SK-N-SH treated with all-trans-retinoic acid at 6 μM for 48 hours (cell line): ENCODE results near the gene C1orf115.

ENCODE experiments used
- ATAC-seq: fragments of 200-7000 bp; cut with Tn5 transposase; 3 replicates; pipeline ENCODE4 v1.9.1; 2020; ENCODE audit warnings: mild to moderate bottlenecking, moderate library complexity
- ARNTL ChIP-seq: fragments of 450-650 bp; formaldehyde crosslinking; IDR thresholded peaks from 2 replicates; pipeline ENCODE4 v1.5.0; 2020; ENCODE audit warnings: low read depth, mild to moderate bottlenecking, moderate library complexity, borderline replicate concordance
- BACH2 ChIP-seq: fragments of 250-450 bp; sonication (Bioruptor Pico); IDR thresholded peaks from 2 replicates; pipeline ENCODE4 v1.9.0; 2021; ENCODE audit warnings: mild to moderate bottlenecking, borderline replicate concordance
- CSDC2 ChIP-seq: fragments of 250-450 bp; sonication (Bioruptor Pico); IDR thresholded peaks from 2 replicates; pipeline ENCODE4 v1.5.0; 2020; ENCODE audit warnings: mild to moderate bottlenecking, moderate library complexity
- CSRNP3 ChIP-seq: fragments of 250-450 bp; sonication (Bioruptor Pico); IDR thresholded peaks from 2 replicates; pipeline ENCODE4 v1.5.1; 2021; ENCODE audit warnings: mild to moderate bottlenecking, moderate library complexity
- ESRRG ChIP-seq: fragments of 250-450 bp; sonication (Bioruptor Pico); IDR thresholded peaks from 2 replicates; pipeline ENCODE4 v1.6.1; 2021; ENCODE audit warnings: mild to moderate bottlenecking
- GLIS3 ChIP-seq: fragments of 250-450 bp; sonication (Bioruptor Pico); IDR thresholded peaks from 2 replicates; pipeline ENCODE4 v1.5.0; 2020; ENCODE audit warnings: mild to moderate bottlenecking, moderate library complexity
- ISL1 ChIP-seq: fragments of 250-450 bp; sonication (Bioruptor Pico); IDR thresholded peaks from 2 replicates; pipeline ENCODE4 v2.1.2; 2022; ENCODE audit warnings: mild to moderate bottlenecking, moderate library complexity
- OSR1 ChIP-seq: fragments of 250-450 bp; sonication (Bioruptor Pico); IDR thresholded peaks from 2 replicates; pipeline ENCODE4 v1.8.0; 2022; ENCODE audit warnings: moderate library complexity, mild to moderate bottlenecking, inconsistent platforms
- PATZ1 ChIP-seq: fragments of 250-450 bp; sonication (Bioruptor Pico); IDR thresholded peaks from 2 replicates; pipeline ENCODE4 v1.8.0; 2020; ENCODE audit warnings: mild to moderate bottlenecking, moderate library complexity, borderline replicate concordance
- PPARA ChIP-seq: fragments of 250-450 bp; sonication (Bioruptor Pico); IDR thresholded peaks from 2 replicates; pipeline ENCODE4 v1.5.0; 2020; ENCODE audit warnings: mild to moderate bottlenecking, borderline replicate concordance
- RARB ChIP-seq: fragments of 250-450 bp; sonication (Bioruptor Pico); IDR thresholded peaks from 2 replicates; pipeline ENCODE4 v1.8.0; 2021; ENCODE audit warnings: mild to moderate bottlenecking, moderate library complexity
- SNAI2 ChIP-seq: fragments of 250-450 bp; sonication (Bioruptor Pico); IDR thresholded peaks from 2 replicates; pipeline ENCODE4 v1.5.0; 2020; ENCODE audit warnings: mild to moderate bottlenecking, moderate library complexity
- TCF4 ChIP-seq: fragments of 250-450 bp; sonication (Bioruptor Pico); IDR thresholded peaks from 2 replicates; pipeline ENCODE4 v1.8.0; 2021; ENCODE audit warnings: mild to moderate bottlenecking, moderate library complexity, borderline replicate concordance
- TOX ChIP-seq: fragments of 250-450 bp; sonication (Bioruptor Pico); IDR thresholded peaks from 2 replicates; pipeline ENCODE4 v1.8.0; 2021; ENCODE audit warnings: mild to moderate bottlenecking, moderate library complexity, borderline replicate concordance
- TSHZ2 ChIP-seq: fragments of 250-450 bp; sonication (Bioruptor Pico); IDR thresholded peaks from 2 replicates; pipeline ENCODE4 v1.5.0; 2020; ENCODE audit warnings: mild to moderate bottlenecking, moderate library complexity
- ZC3H10 ChIP-seq: fragments of 250-450 bp; sonication (Bioruptor Pico); IDR thresholded peaks from 2 replicates; pipeline ENCODE4 v1.5.1; 2021; ENCODE audit warnings: mild to moderate bottlenecking, moderate library complexity
- ZFP3 ChIP-seq: fragments of 250-450 bp; sonication (Bioruptor Pico); IDR thresholded peaks from 2 replicates; pipeline ENCODE4 v1.5.0; 2020; ENCODE audit warnings: mild to moderate bottlenecking, moderate library complexity
- ZFP30 ChIP-seq: fragments of 450-650 bp; formaldehyde crosslinking; IDR thresholded peaks from 2 replicates; pipeline ENCODE4 v1.5.0; 2022; ENCODE audit warnings: mild to moderate bottlenecking, moderate library complexity
- ZNF565 ChIP-seq: fragments of 450-650 bp; formaldehyde crosslinking; conservative IDR thresholded peaks from 2 replicates; pipeline ENCODE4 v1.5.0; 2020; ENCODE audit warnings: low read depth, mild to moderate bottlenecking, moderate library complexity
- ZNF70 ChIP-seq: fragments of 450-650 bp; formaldehyde crosslinking; IDR thresholded peaks from 2 replicates; pipeline ENCODE4 v1.5.0; 2020; ENCODE audit warnings: mild to moderate bottlenecking, moderate library complexity
- ZNF8 ChIP-seq: fragments of 450-650 bp; formaldehyde crosslinking; IDR thresholded peaks from 2 replicates; pipeline ENCODE4 v1.5.0; 2020; ENCODE audit warnings: mild to moderate bottlenecking, moderate library complexity

Gene C1orf115

GRCh38 chr1:220705782-220706181 is 15.6 kb downstream of the C1orf115 start (continued):
- no peak for TF ChIP-seq CSRNP3 (CRISPR knock-in tag)

- no peak for ATAC-seq
- no peak for TF ChIP-seq PATZ1 (CRISPR knock-in tag)
- no peak for TF ChIP-seq CSDC2 (CRISPR knock-in tag)
- TF ChIP-seq ISL1: no peak
- no peak for TF ChIP-seq TOX (CRISPR knock-in tag)
- TF ChIP-seq TCF4: no peak
- TF ChIP-seq ESRRG (CRISPR knock-in tag): no peak
- TF ChIP-seq SNAI2 (CRISPR knock-in tag): no peak
- no peak for TF ChIP-seq ZNF8 (CRISPR knock-in tag)
- TF ChIP-seq BACH2 (CRISPR knock-in tag): no peak
- TF ChIP-seq ZFP3 (CRISPR knock-in tag): no peak
- TF ChIP-seq ARNTL (CRISPR knock-in tag): no peak
- TF ChIP-seq CSRNP3 (CRISPR knock-in tag): no peak
- no peak for TF ChIP-seq RARB (CRISPR knock-in tag)
- no peak for TF ChIP-seq TSHZ2 (CRISPR knock-in tag)
- no peak for TF ChIP-seq GLIS3 (CRISPR knock-in tag)
- TF ChIP-seq ZNF70: no peak
- TF ChIP-seq, all 23 proteins: peak for 0
Observed at GRCh38 chr1:220706480-220706879, 16.3 kb downstream of the C1orf115 start.

- ATAC-seq: no peak
- TF ChIP-seq TSHZ2 (CRISPR knock-in tag) (no peak), ZNF8 (CRISPR knock-in tag) (no peak), OSR1 (CRISPR knock-in tag) (no peak), ZFP30 (CRISPR knock-in tag) (no peak), GLIS3 (CRISPR knock-in tag) (no peak), ZNF565 (CRISPR knock-in tag) (no peak)
Observed at GRCh38 chr1:220707160-220707559, 17.0 kb downstream of the C1orf115 start.

- no peak for ATAC-seq
- TF ChIP-seq RARB (CRISPR knock-in tag) (no peak), ISL1 (no peak), PPARA (no peak), ARNTL (CRISPR knock-in tag) (no peak), ZC3H10 (no peak), ZNF565 (CRISPR knock-in tag) (no peak), PATZ1 (CRISPR knock-in tag) (no peak)
Observed at GRCh38 chr1:220708244-220708643, 18.1 kb downstream of the C1orf115 start.
